ENCODE measurements around the gene SLC24A1. TPM values are rescaled to one million over a fixed set of nuclear protein-coding genes. Genes with fewer than 3 reads are reported as not detected.

Gene SLC24A1
- polyA plus RNA-seq (ENCODE audit: insufficient read length in 4 of 4): 10 to 100 TPM; 20.5 to 23.2 (median 21.7) TPM

- no peak for DNase-seq (ENCODE audit: low read depth in 4 of 4, low spot score in 3 of 4)
Measured at GRCh38 chr15:65621638-65622037, at the start of gene SLC24A1. TSS of gene SLC24A1 (plus strand) at chr15:65621938. CDS start at chr15:65624081, 2,143 bp downstream.

- no peak for DNase-seq (ENCODE audit: low read depth in 4 of 4, low spot score in 3 of 4)
Measured at GRCh38 chr15:65571971-65572370, 49.8 kb upstream of the SLC24A1 start.

- DNase-seq (ENCODE audit: low read depth in 4 of 4, low spot score in 3 of 4): no peak
Measured at GRCh38 chr15:65576664-65577063, 45.1 kb upstream of the SLC24A1 start.

- DNase-seq (ENCODE audit: low read depth in 4 of 4, low spot score in 3 of 4): no peak
Measured at GRCh38 chr15:65577129-65577996, 44.4 kb upstream of the SLC24A1 start.

GRCh38 chr15:65578904-65579728 lies 42.6 kb upstream of the SLC24A1 start:
- DNase-seq (ENCODE audit: low read depth in 4 of 4, low spot score in 3 of 4): no peak

GRCh38 chr15:65579762-65580161 lies 42.0 kb upstream of the SLC24A1 start:
- DNase-seq (ENCODE audit: low read depth in 4 of 4, low spot score in 3 of 4): no peak

GRCh38 chr15:65580287-65580686 lies 41.5 kb upstream of the SLC24A1 start:
- no peak for DNase-seq (ENCODE audit: low read depth in 4 of 4, low spot score in 3 of 4)

GRCh38 chr15:65583701-65584100 lies 38.0 kb upstream of the SLC24A1 start:
- DNase-seq (ENCODE audit: low read depth in 4 of 4, low spot score in 3 of 4): peak in 1 of 4 donors; percentile 7

- no peak for DNase-seq (ENCODE audit: low read depth in 4 of 4, low spot score in 3 of 4)
Measured at GRCh38 chr15:65584241-65584640, 37.5 kb upstream of the SLC24A1 start.

- DNase-seq (ENCODE audit: low read depth in 4 of 4, low spot score in 3 of 4): no peak
Measured at GRCh38 chr15:65587094-65587493, 34.6 kb upstream of the SLC24A1 start.

GRCh38 chr15:65595960-65596359 lies 25.8 kb upstream of the SLC24A1 start:
- no peak for DNase-seq (ENCODE audit: low read depth in 4 of 4, low spot score in 3 of 4)

- no peak for DNase-seq (ENCODE audit: low read depth in 4 of 4, low spot score in 3 of 4)
Measured at GRCh38 chr15:65598468-65598867, 23.3 kb upstream of the SLC24A1 start.

- no peak for DNase-seq (ENCODE audit: low read depth in 4 of 4, low spot score in 3 of 4)
Measured at GRCh38 chr15:65599677-65600076, 22.1 kb upstream of the SLC24A1 start.

GRCh38 chr15:65603134-65603533 lies 18.6 kb upstream of the SLC24A1 start:
- DNase-seq (ENCODE audit: low read depth in 4 of 4, low spot score in 3 of 4): no peak

GRCh38 chr15:65603559-65603958 lies 18.2 kb upstream of the SLC24A1 start:
- DNase-seq (ENCODE audit: low read depth in 4 of 4, low spot score in 3 of 4): no peak

- peak; percentile 93 to 95 (median 94) for DNase-seq (ENCODE audit: low read depth in 4 of 4, low spot score in 3 of 4)
Measured at GRCh38 chr15:65610871-65611718, 10.6 kb upstream of the SLC24A1 start, which contains the start of gene INTS14. TSS of gene INTS14 (minus strand) at chr15:65611131. CDS start at chr15:65607380, 3,751 bp downstream.

GRCh38 chr15:65611888-65612615 lies 9.7 kb upstream of the SLC24A1 start:
- DNase-seq (ENCODE audit: low read depth in 4 of 4, low spot score in 3 of 4): no peak

- no peak for DNase-seq (ENCODE audit: low read depth in 4 of 4, low spot score in 3 of 4)
Measured at GRCh38 chr15:65612616-65612946, 9.2 kb upstream of the SLC24A1 start.

- DNase-seq (ENCODE audit: low read depth in 4 of 4, low spot score in 3 of 4): no peak
Measured at GRCh38 chr15:65612949-65613744, 8.6 kb upstream of the SLC24A1 start.

Data from right renal pelvis (tissue), 4 donors.